Osteoblast (primary cell): ENCODE measurements around the gene GLIS2. TPM values are rescaled to one million over a fixed set of nuclear protein-coding genes. Genes with fewer than 3 reads are reported as not detected.

Experiments used
- DNase-seq: peaks from one replicate; pipeline ENCODE4 v3.0.0; 2011; ENCODE audit warnings: low spot score, mixed read lengths; ENCODE audit not compliant: insufficient read length; ENCODE audit errors: missing footprints
- H2AFZ ChIP-seq: 2 replicates; pipeline ENCODE4 v1.6.0; 2011; ENCODE audit warnings: mild to moderate bottlenecking, low read length
- H3K27ac ChIP-seq: 2 replicates; pipeline ENCODE4 v1.5.1; 2011; ENCODE audit warnings: mild to moderate bottlenecking, low read depth, low read length, moderate library complexity
- H3K27me3 ChIP-seq: 2 replicates; pipeline ENCODE4 v1.6.0; 2012; ENCODE audit warnings: mild to moderate bottlenecking, control low read depth, inconsistent platforms, low read length, moderate library complexity; ENCODE audit not compliant: insufficient read depth
- H3K36me3 ChIP-seq: 2 replicates; pipeline ENCODE4 v1.5.1; 2011; ENCODE audit warnings: mild to moderate bottlenecking, low read length, control low read depth, moderate library complexity; ENCODE audit not compliant: insufficient read depth
- H3K4me1 ChIP-seq: 2 replicates; pipeline ENCODE4 v1.5.1; 2011; ENCODE audit warnings: mild to moderate bottlenecking, low read length, control low read depth, moderate library complexity; ENCODE audit not compliant: insufficient read depth
- H3K4me2 ChIP-seq: 2 replicates; pipeline ENCODE4 v1.6.0; 2011; ENCODE audit warnings: mild to moderate bottlenecking, low read length; ENCODE audit not compliant: insufficient read depth
- H3K4me3 ChIP-seq: fragments of 200-600 bp; sonication (generic); 3 replicates; pipeline ENCODE4 v1.5.1; 2012; ENCODE audit warnings: mild to moderate bottlenecking, low read length, inconsistent platforms; ENCODE audit not compliant: insufficient read depth
- H3K79me2 ChIP-seq: 2 replicates; pipeline ENCODE4 v1.6.0; 2012; ENCODE audit warnings: mild to moderate bottlenecking, low read length, control low read depth, inconsistent platforms; ENCODE audit not compliant: insufficient read depth
- H3K9me3 ChIP-seq: 2 replicates; pipeline ENCODE4 v1.5.1; 2011; ENCODE audit warnings: low read depth, low read length, control low read depth
- H4K20me1 ChIP-seq: 2 replicates; pipeline ENCODE4 v1.6.0; 2012; ENCODE audit warnings: mild to moderate bottlenecking, low read length, control low read depth; ENCODE audit not compliant: insufficient read depth
- total RNA-seq: library from RNA; depleted of rRNA; stranded (reverse); fragments of >200 nt; gene quantifications from 2 replicates; pipeline ENCODE4 v1.2.3, GENCODE V29; 2012
- TF ChIP-seq, protein P1 (sequence below): IDR thresholded peaks from 2 replicates; pipeline ENCODE4 v1.5.1; 2011; ENCODE audit warnings: mild to moderate bottlenecking, low read depth, low read length, moderate library complexity; ENCODE audit errors: extremely low read depth

GLIS2 gene
- total RNA-seq, 1 donor: 5.4 TPM

DNA sequence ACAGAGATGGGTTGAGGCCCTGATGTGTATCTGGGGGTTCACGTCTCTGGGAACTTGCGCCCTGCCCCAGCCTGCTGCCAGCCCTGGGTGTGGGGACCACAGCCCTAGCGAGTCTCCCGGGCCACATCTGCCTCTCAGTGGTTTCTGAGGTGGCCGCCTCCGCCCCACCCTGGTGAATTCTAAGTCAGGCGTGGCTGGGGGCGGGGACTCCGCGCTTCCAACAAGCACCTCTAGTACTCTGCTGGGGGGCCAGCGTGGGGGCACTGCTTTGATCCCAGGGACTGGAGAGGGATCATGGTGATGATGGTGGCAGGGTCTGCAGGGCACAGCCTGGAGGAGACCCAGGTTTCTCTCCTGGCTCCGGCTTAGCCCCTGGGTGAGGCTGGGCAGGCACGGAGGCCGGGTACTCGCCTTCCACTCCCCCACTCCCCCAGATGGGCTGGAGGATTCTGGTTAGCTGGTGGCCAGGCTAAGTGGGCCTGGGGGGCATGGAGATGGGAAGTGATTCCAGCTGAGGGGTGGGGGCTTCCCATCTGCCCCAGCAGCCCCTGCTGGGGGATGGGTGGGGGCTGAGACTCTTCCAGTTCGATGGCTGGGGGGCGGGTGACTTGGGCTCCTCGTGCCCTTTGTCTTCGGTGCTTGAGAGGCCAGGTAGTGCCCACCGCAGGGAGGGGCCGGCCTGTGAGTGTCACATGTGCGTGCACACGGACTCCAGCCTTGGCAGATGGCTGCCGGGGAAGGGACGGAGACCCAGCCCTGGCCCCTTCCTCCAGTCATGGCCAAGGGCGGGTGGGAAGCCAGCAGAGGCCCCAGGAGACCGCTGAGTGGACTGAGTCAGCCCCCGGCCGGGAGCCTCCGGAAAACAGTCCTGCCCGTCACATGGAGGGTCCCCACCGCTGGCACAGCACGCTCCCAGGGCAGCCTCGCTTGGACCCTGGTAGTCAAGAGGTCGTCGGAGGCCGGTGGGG, 3.9 kb downstream of the GLIS2 start:
- H3K9me3 ChIP-seq: no peaks in the 10 kb centered on the region
- H3K27me3 ChIP-seq: no peaks in the 10 kb centered on the region
- TF ChIP-seq, protein P1, sequence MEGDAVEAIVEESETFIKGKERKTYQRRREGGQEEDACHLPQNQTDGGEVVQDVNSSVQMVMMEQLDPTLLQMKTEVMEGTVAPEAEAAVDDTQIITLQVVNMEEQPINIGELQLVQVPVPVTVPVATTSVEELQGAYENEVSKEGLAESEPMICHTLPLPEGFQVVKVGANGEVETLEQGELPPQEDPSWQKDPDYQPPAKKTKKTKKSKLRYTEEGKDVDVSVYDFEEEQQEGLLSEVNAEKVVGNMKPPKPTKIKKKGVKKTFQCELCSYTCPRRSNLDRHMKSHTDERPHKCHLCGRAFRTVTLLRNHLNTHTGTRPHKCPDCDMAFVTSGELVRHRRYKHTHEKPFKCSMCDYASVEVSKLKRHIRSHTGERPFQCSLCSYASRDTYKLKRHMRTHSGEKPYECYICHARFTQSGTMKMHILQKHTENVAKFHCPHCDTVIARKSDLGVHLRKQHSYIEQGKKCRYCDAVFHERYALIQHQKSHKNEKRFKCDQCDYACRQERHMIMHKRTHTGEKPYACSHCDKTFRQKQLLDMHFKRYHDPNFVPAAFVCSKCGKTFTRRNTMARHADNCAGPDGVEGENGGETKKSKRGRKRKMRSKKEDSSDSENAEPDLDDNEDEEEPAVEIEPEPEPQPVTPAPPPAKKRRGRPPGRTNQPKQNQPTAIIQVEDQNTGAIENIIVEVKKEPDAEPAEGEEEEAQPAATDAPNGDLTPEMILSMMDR: no peak
- DNase-seq: peak; percentile 97
- no peak overlapping the region for H2AFZ ChIP-seq
- H3K4me3 ChIP-seq: peak overlapping the region; percentile 33
- H3K4me1 ChIP-seq: peaks cover 54% of the 10 kb centered on the region
- H3K79me2 ChIP-seq: peaks cover 85% of the 10 kb centered on the region
- H3K4me2 ChIP-seq: peak overlapping the region; percentile 61
- peaks cover 74% of the 10 kb centered on the region for H4K20me1 ChIP-seq
- H3K36me3 ChIP-seq: no peaks in the 10 kb centered on the region
- peak overlapping the region; percentile 37 for H3K27ac ChIP-seq

DNA sequence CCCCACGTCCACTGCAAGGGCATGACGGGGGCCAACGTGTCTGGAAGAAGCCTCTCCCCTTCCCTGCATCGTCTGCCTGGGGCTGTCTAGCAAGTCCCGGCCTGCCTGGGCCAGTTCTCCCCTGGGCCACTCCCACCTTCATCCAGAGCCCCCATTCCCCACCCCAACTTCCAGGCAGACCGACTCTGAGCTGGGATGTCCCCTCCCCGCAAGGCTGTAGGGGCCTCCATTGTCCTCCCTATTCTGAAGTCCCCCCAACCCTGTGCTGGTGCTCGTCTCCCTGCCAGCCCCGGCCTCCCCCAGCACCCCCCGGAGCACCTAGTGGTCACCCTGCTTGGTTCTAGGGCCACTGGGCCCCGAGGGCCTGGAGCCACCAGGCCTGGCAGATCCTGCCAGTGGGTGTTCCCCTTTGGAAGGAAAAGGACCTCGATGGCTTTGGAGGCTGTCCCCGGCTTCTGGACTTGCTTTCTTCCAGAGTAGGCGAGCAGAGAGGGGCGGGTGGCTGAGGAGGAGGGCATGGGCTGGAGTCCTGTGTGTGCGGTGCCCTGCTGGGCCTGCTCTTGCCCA, 4.8 kb downstream of the GLIS2 start:
- Histone ChIP-seq H2AFZ (no peak overlapping the region), H3K4me3 (no peak overlapping the region), H3K27ac (peak overlapping the region; percentile 37), H4K20me1 (peaks cover 80% of the 10 kb centered on the region), H3K4me1 (peaks cover 54% of the 10 kb centered on the region), H3K9me3 (no peaks in the 10 kb centered on the region), H3K27me3 (no peaks in the 10 kb centered on the region), H3K36me3 (no peaks in the 10 kb centered on the region), H3K79me2 (peaks cover 94% of the 10 kb centered on the region), H3K4me2 (peak overlapping the region; percentile 61)
- TF ChIP-seq, protein P1: no peak
- peak; percentile 91 for DNase-seq

DNA sequence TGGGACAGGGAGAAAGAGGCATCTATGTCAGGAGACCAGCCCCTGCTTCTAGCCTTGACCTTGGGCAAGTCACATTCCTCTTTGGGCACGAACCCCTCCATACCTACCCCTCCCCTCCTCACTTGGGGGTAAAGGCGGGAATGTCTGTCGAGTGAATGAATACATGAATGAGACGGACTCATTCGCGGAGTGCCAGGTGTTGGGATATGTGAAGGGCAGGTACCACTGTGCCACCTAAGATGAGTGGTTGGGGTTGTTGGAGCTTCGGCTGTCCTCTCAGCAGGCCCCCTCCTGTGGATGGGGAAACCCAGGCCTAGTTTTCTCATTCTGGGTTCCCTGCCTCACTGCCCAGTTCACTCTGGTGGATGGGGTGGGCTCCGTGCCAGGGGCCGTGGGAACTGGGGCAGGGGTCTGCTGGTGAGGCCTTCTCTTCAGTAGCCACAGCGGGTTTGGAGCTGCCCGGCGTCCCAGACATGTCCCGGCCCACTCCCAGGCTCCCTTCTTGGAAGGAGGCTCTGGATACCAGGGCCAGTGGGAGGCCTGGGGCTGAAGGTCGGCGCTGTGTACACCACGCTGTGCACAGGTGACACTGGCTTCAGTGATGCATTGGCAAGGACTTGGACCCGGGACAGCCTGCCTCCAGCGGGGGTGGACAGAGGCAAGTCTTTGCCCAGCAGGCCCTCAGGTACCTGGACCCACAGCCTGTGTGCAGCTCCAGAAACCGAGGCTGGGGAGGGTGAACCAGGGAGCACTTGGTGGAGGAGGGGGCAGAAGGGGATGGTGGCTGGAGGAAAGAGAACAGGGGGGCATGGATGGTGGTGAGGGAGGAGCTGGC, 5.6 kb downstream of the GLIS2 start:
- Histone ChIP-seq H3K9me3 (no peaks in the 10 kb centered on the region), H3K4me3 (no peak overlapping the region), H3K4me2 (no peak overlapping the region), H3K27me3 (no peaks in the 10 kb centered on the region), H3K27ac (no peak overlapping the region), H4K20me1 (peaks cover 83% of the 10 kb centered on the region), H3K36me3 (no peaks in the 10 kb centered on the region), H2AFZ (no peak overlapping the region), H3K79me2 (peaks cover 97% of the 10 kb centered on the region), H3K4me1 (peaks cover 54% of the 10 kb centered on the region)
- DNase-seq: peak; percentile 69
- TF ChIP-seq, protein P1: no peak
